Vagina (tissue), 2 donors: Measurements from ENCODE around the gene ATXN1.

ENCODE experiments used
- CTCF ChIP-seq, 3 experiments: fragments of 450-650 bp in 2 of 3; fragments of 200-600 bp in 1 of 3; sonication (generic) in 1 of 3; IDR thresholded peaks; one replicate each; pipeline ENCODE4 v1.5.1; 2017 to 2019; ENCODE audit warnings: antibody characterized with exemption in 3 of 3, mild to moderate bottlenecking in 2 of 3, moderate library complexity in 2 of 3
- POLR2A ChIP-seq, 2 donors: fragments of 450-650 bp; IDR thresholded peaks; one replicate each; pipeline ENCODE4 v1.6.1; 2017; ENCODE audit warnings: antibody characterized with exemption in 2 of 2, mild to moderate bottlenecking in 2 of 2, moderate library complexity in 2 of 2

DNA sequence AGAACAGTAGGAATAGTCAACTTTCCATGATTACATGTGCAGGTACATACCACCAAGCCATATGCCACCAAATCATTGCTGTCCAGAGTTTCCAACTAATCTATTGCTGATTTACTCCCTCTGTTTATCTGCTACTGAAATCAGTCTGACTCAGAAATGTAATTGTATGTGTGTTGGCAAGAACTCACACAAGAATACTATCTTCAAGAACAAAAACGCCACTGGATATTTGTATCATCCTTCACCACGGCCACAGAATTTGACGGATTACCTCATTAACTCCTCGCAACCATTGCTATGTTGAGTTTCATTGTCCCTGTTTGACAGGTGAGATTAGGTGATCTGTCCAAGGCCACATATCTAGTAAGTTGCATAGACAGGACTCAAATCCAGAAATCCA lies 363.6 kb downstream of the ATXN1 start:
- TF ChIP-seq CTCF (IDR thresholded peaks at IDR 0.05) (no peak), POLR2A (IDR thresholded peaks at IDR 0.05) (no peak)
